A673 (cell line): ENCODE measurements around the gene WIPF2. TPM values are rescaled to one million over a fixed set of nuclear protein-coding genes. Genes with fewer than 3 reads are reported as not detected.

Experiments
- BruUV-seq: library from RNA; stranded (reverse); fragments of 400-500 nt; replicated peaks from 2 replicates; lab custom pipeline; 2021; lab: Mats Ljungman, UMichigan
- CTCF ChIA-PET: fragments of 300-600 bp; sonication (Branson Sonifier 250); formaldehyde crosslinking; loops from one replicate; lab custom pipeline; 2022; ENCODE audit warnings: antibody characterized with exemption; lab: Charles Lee
- POLR2A ChIA-PET: fragments of 300-600 bp; sonication (Branson Sonifier 250); formaldehyde crosslinking; loops from one replicate; lab custom pipeline; 2022; ENCODE audit warnings: antibody characterized with exemption; ENCODE audit not compliant: low non-redundant PET; lab: Charles Lee
- DNase-seq: peaks from one replicate; pipeline ENCODE4 v3.0.0-alpha.2; 2015; ENCODE audit warnings: low spot score
- H3K27ac ChIP-seq: fragments of 200-600 bp; sonication (generic); 2 replicates; pipeline ENCODE4 v1.5.1; 2016; ENCODE audit warnings: mixed run types, low read depth, mild to moderate bottlenecking, mixed read lengths, antibody characterized with exemption, low read length; ENCODE audit not compliant: poor library complexity, severe bottlenecking
- H3K27me3 ChIP-seq: fragments of 200-600 bp; sonication (generic); replicated peaks from 2 replicates; pipeline ENCODE4 v1.6.1; 2017; ENCODE audit warnings: mixed run types, low read depth, mild to moderate bottlenecking, mixed read lengths, antibody characterized with exemption, low read length; ENCODE audit not compliant: insufficient read depth, poor library complexity
- H3K36me3 ChIP-seq: fragments of 200-600 bp; sonication (generic); 2 replicates; pipeline ENCODE4 v1.6.1; 2016; ENCODE audit warnings: mixed run types, mild to moderate bottlenecking, mixed read lengths, antibody characterized with exemption, low read length; ENCODE audit not compliant: insufficient read depth, poor library complexity, severe bottlenecking
- H3K4me1 ChIP-seq: fragments of 200-600 bp; sonication (generic); 2 replicates; pipeline ENCODE4 v1.6.1; 2017; ENCODE audit warnings: mixed run types, mild to moderate bottlenecking, mixed read lengths, antibody characterized with exemption, low read length; ENCODE audit not compliant: insufficient read depth, poor library complexity, severe bottlenecking
- H3K4me3 ChIP-seq: fragments of 200-600 bp; sonication (generic); 2 replicates; pipeline ENCODE4 v1.5.1; 2016; ENCODE audit warnings: low read depth, mixed run types, mild to moderate bottlenecking, mixed read lengths, low read length; ENCODE audit not compliant: poor library complexity, severe bottlenecking
- H3K9me3 ChIP-seq: fragments of 200-600 bp; sonication (generic); 2 replicates; pipeline ENCODE4 v1.6.1; 2016; ENCODE audit warnings: mixed run types, low read depth, mild to moderate bottlenecking, mixed read lengths, antibody characterized with exemption, low read length; ENCODE audit not compliant: poor library complexity, severe bottlenecking
- EZH2 ChIP-seq: fragments of 200-600 bp; sonication (generic); IDR thresholded peaks from 2 replicates; pipeline ENCODE4 v1.6.1; 2017; ENCODE audit warnings: borderline replicate concordance, low read depth, mild to moderate bottlenecking, mixed read lengths, antibody characterized with exemption, low read length; ENCODE audit not compliant: poor library complexity, severe bottlenecking
- intact Hi-C: fragments of 100-400 bp; cut with micrococcal nuclease; formaldehyde crosslinking; loops from one replicate; pipeline ENCODE4 v1.10.0; 2022; ENCODE audit not compliant: unreplicated experiment
- total RNA-seq: library from RNA; stranded (reverse); gene quantifications from 2 replicates; pipeline ENCODE4 v1.2.3, GENCODE V29; 2021
- TF ChIP-seq, protein P1 (sequence below): fragments of 300-800, 200-600 bp; sonication (generic); conservative IDR thresholded peaks from 2 replicates; pipeline ENCODE4 v1.5.1; 2017; ENCODE audit warnings: low read depth, mild to moderate bottlenecking, antibody characterized with exemption, low read length, moderate library complexity, mixed read lengths

The WIPF2 gene
- total RNA-seq, 1 experiment from 2014 or later, result 16.3 TPM

DNA sequence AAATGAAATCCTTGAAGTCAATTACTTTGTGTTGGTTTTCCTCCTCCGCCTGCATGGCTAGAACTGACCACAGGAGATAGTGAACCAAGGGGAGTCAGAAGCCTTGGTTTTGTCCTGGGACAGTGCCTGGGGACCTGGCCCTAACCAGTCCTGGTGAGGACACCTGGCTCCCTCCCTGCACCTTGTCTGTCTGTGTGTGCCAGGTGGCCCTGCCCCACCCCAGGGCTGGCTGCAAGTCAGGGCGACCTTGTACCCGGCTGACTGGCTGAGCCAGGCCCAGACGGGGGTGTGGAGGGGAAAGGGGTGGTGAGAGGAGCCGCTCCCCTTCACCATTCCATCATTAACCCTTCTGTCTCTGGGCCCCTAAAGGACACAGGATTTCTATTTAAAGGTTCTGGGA lies 38.4 kb upstream of the WIPF2 start:
- ChIA-PET CTCF (no interaction called here), POLR2A (no interaction called here)
- TF ChIP-seq, protein P1, sequence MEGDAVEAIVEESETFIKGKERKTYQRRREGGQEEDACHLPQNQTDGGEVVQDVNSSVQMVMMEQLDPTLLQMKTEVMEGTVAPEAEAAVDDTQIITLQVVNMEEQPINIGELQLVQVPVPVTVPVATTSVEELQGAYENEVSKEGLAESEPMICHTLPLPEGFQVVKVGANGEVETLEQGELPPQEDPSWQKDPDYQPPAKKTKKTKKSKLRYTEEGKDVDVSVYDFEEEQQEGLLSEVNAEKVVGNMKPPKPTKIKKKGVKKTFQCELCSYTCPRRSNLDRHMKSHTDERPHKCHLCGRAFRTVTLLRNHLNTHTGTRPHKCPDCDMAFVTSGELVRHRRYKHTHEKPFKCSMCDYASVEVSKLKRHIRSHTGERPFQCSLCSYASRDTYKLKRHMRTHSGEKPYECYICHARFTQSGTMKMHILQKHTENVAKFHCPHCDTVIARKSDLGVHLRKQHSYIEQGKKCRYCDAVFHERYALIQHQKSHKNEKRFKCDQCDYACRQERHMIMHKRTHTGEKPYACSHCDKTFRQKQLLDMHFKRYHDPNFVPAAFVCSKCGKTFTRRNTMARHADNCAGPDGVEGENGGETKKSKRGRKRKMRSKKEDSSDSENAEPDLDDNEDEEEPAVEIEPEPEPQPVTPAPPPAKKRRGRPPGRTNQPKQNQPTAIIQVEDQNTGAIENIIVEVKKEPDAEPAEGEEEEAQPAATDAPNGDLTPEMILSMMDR, result no peak
- TF ChIP-seq EZH2, result no peak
- H3K36me3 ChIP-seq, result no peaks in the 10 kb centered on the region
- intact Hi-C loops, result no loop called here
- H3K4me3 ChIP-seq, result no peak overlapping the region
- H3K4me1 ChIP-seq, result peaks cover 13% of the 10 kb centered on the region
- no peaks in the 10 kb centered on the region for H3K9me3 ChIP-seq
- H3K27ac ChIP-seq, result no peak overlapping the region
- no peak for DNase-seq
- no peaks in the 10 kb centered on the region for H3K27me3 ChIP-seq
- BruUV-seq, result no TSS peak

DNA sequence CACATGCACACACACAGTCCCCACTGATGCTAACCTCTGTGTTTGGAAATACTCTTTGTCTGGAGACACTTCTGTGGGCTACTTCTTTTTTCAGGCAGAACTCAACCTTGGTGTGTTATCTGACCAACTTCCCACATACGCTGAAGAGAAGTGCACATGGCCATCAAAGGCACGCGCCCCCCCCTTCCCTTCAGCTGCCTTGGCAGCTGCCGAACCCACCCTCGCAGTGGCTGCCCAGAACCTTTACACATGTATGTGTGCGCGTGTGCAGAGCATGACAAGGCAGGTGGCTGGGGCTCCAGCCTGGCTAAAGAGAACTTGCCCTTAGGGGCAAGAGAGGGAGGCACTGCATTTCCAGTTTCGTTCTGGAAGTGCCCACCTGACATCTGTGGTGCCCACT lies 37.9 kb upstream of the WIPF2 start:
- H3K36me3 ChIP-seq, result no peaks in the 10 kb centered on the region
- BruUV-seq, result no TSS peak
- TF ChIP-seq EZH2, result no peak
- TF ChIP-seq, protein P1, result no peak
- H3K4me1 ChIP-seq, result peaks cover 13% of the 10 kb centered on the region
- no peak overlapping the region for H3K4me3 ChIP-seq
- POLR2A ChIA-PET, result no interaction called here
- intact Hi-C loops, result no loop called here
- no peak overlapping the region for H3K27ac ChIP-seq
- H3K9me3 ChIP-seq, result no peaks in the 10 kb centered on the region
- H3K27me3 ChIP-seq, result no peaks in the 10 kb centered on the region
- CTCF ChIA-PET, result no interaction called here
- DNase-seq, result no peak

DNA sequence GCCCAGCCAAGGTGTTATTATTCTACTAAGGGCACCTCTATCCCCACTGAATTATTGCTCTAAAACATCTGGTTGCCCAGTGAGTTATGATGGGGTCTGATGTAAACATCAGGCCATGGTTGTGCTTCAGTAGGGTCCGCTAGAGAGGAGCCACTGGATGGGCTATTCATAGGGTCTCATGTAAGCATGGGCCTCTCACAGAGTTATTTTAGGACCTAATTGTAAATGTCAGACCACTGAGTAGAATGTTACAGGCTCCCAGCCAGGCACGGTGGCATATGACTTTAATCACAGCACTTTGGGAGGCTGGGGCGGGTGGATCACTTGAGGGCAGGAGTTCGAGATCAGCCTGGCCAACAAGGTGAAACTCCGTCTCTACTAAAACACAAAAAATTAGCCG lies 36.5 kb upstream of the WIPF2 start:
- no peak for DNase-seq
- Histone ChIP-seq H3K27ac (no peak overlapping the region), H3K4me1 (peaks cover 9% of the 10 kb centered on the region), H3K4me3 (no peak overlapping the region), H3K9me3 (no peaks in the 10 kb centered on the region), H3K27me3 (no peaks in the 10 kb centered on the region), H3K36me3 (no peaks in the 10 kb centered on the region)
- TF ChIP-seq EZH2, result no peak
- TF ChIP-seq, protein P1, result no peak
- ChIA-PET CTCF (interaction anchor here (0.6 kb wide), 1 partner anchor 9 kb away, joined by 6 read pairs; no protein-coding TSS in a partner anchor), POLR2A (no interaction called here)
- intact Hi-C loops, result no loop called here
- no TSS peak for BruUV-seq
